Medulla oblongata (tissue), 1 donor: Measurements from ENCODE around the gene TPD52L2.

Experiments
- DNase-seq: peaks from one replicate; pipeline ENCODE4 v3.0.0-alpha.2; 2015; ENCODE audit errors: extremely low spot score

Gene TPD52L2

GRCh38 chr20:63864978-63865640 lies at the start of gene TPD52L2:
Gene TPD52L2 (plus strand): TSS chr20:63865270. CDS start chr20:63865366, 96 bp downstream.
- peak; percentile 99 for DNase-seq

- no peak for DNase-seq
These were observed 49.3 kb upstream of the TPD52L2 start for GRCh38 chr20:63815615-63816253.

- DNase-seq, result no peak
These were observed 45.7 kb upstream of the TPD52L2 start for GRCh38 chr20:63819224-63819921.

- no peak for DNase-seq
These were observed 43.3 kb upstream of the TPD52L2 start for GRCh38 chr20:63821811-63822210.

- peak; percentile 61 for DNase-seq
These were observed 42.8 kb upstream of the TPD52L2 start for GRCh38 chr20:63822276-63822696.

- no peak for DNase-seq
These were observed 41.3 kb upstream of the TPD52L2 start for GRCh38 chr20:63823691-63824311.

GRCh38 chr20:63825331-63826118 lies 39.5 kb upstream of the TPD52L2 start:
- no peak for DNase-seq

- no peak for DNase-seq
These were observed 38.3 kb upstream of the TPD52L2 start for GRCh38 chr20:63826753-63827152.

- no peak for DNase-seq
These were observed 36.9 kb upstream of the TPD52L2 start for GRCh38 chr20:63828124-63828523.

- DNase-seq, result no peak
These were observed 36.5 kb upstream of the TPD52L2 start for GRCh38 chr20:63828545-63828944.

GRCh38 chr20:63828951-63829350 lies 36.1 kb upstream of the TPD52L2 start:
- DNase-seq, result no peak

GRCh38 chr20:63829603-63829944 lies 35.5 kb upstream of the TPD52L2 start:
- DNase-seq, result no peak

GRCh38 chr20:63829945-63830835 lies 34.9 kb upstream of the TPD52L2 start:
- no peak for DNase-seq

GRCh38 chr20:63830841-63831588 lies 34.1 kb upstream of the TPD52L2 start, which contains the start of gene ZBTB46:
Gene ZBTB46 (minus strand): TSS chr20:63831264. CDS start chr20:63790757, 40,507 bp downstream.
- DNase-seq, result no peak

- no peak for DNase-seq
These were observed 33.5 kb upstream of the TPD52L2 start for GRCh38 chr20:63831646-63831992.

GRCh38 chr20:63831993-63832686 lies 32.9 kb upstream of the TPD52L2 start:
- no peak for DNase-seq

GRCh38 chr20:63833776-63834490 lies 31.1 kb upstream of the TPD52L2 start:
- DNase-seq, result no peak

GRCh38 chr20:63834491-63834880 lies 30.6 kb upstream of the TPD52L2 start:
- DNase-seq, result no peak
